SK-N-SH treated with all-trans-retinoic acid at 6 μM for 48 hours (cell line): ENCODE data around the gene DUSP3.

Experiments
- ATAC-seq: fragments of 200-7000 bp; cut with Tn5 transposase; 3 replicates; pipeline ENCODE4 v1.9.1; 2020; ENCODE audit warnings: mild to moderate bottlenecking, moderate library complexity
- ARNTL ChIP-seq: fragments of 450-650 bp; formaldehyde crosslinking; IDR thresholded peaks from 2 replicates; pipeline ENCODE4 v1.5.0; 2020; ENCODE audit warnings: low read depth, mild to moderate bottlenecking, moderate library complexity, borderline replicate concordance
- BACH2 ChIP-seq: fragments of 250-450 bp; sonication (Bioruptor Pico); IDR thresholded peaks from 2 replicates; pipeline ENCODE4 v1.9.0; 2021; ENCODE audit warnings: mild to moderate bottlenecking, borderline replicate concordance
- CREB5 ChIP-seq: fragments of 250-450 bp; sonication (Bioruptor Pico); IDR thresholded peaks from 2 replicates; pipeline ENCODE4 v1.5.1; 2020; ENCODE audit warnings: low read depth, mild to moderate bottlenecking, moderate library complexity
- CSDC2 ChIP-seq: fragments of 250-450 bp; sonication (Bioruptor Pico); IDR thresholded peaks from 2 replicates; pipeline ENCODE4 v1.5.0; 2020; ENCODE audit warnings: mild to moderate bottlenecking, moderate library complexity
- CSRNP3 ChIP-seq: fragments of 250-450 bp; sonication (Bioruptor Pico); IDR thresholded peaks from 2 replicates; pipeline ENCODE4 v1.5.1; 2021; ENCODE audit warnings: mild to moderate bottlenecking, moderate library complexity
- GLIS3 ChIP-seq: fragments of 250-450 bp; sonication (Bioruptor Pico); IDR thresholded peaks from 2 replicates; pipeline ENCODE4 v1.5.0; 2020; ENCODE audit warnings: mild to moderate bottlenecking, moderate library complexity
- ISL1 ChIP-seq: fragments of 250-450 bp; sonication (Bioruptor Pico); IDR thresholded peaks from 2 replicates; pipeline ENCODE4 v2.1.2; 2022; ENCODE audit warnings: mild to moderate bottlenecking, moderate library complexity
- OSR1 ChIP-seq: fragments of 250-450 bp; sonication (Bioruptor Pico); IDR thresholded peaks from 2 replicates; pipeline ENCODE4 v1.8.0; 2022; ENCODE audit warnings: moderate library complexity, mild to moderate bottlenecking, inconsistent platforms
- PATZ1 ChIP-seq: fragments of 250-450 bp; sonication (Bioruptor Pico); IDR thresholded peaks from 2 replicates; pipeline ENCODE4 v1.8.0; 2020; ENCODE audit warnings: mild to moderate bottlenecking, moderate library complexity, borderline replicate concordance
- POU6F1 ChIP-seq: fragments of 250-450 bp; sonication (Bioruptor Pico); IDR thresholded peaks from 2 replicates; pipeline ENCODE4 v1.8.0; 2021; ENCODE audit warnings: low read depth, mild to moderate bottlenecking, moderate library complexity, borderline replicate concordance
- RARB ChIP-seq: fragments of 250-450 bp; sonication (Bioruptor Pico); IDR thresholded peaks from 2 replicates; pipeline ENCODE4 v1.8.0; 2021; ENCODE audit warnings: mild to moderate bottlenecking, moderate library complexity
- SNAI2 ChIP-seq: fragments of 250-450 bp; sonication (Bioruptor Pico); IDR thresholded peaks from 2 replicates; pipeline ENCODE4 v1.5.0; 2020; ENCODE audit warnings: mild to moderate bottlenecking, moderate library complexity
- TCF4 ChIP-seq: fragments of 250-450 bp; sonication (Bioruptor Pico); IDR thresholded peaks from 2 replicates; pipeline ENCODE4 v1.8.0; 2021; ENCODE audit warnings: mild to moderate bottlenecking, moderate library complexity, borderline replicate concordance
- TOX ChIP-seq: fragments of 250-450 bp; sonication (Bioruptor Pico); IDR thresholded peaks from 2 replicates; pipeline ENCODE4 v1.8.0; 2021; ENCODE audit warnings: mild to moderate bottlenecking, moderate library complexity, borderline replicate concordance
- TSHZ2 ChIP-seq: fragments of 250-450 bp; sonication (Bioruptor Pico); IDR thresholded peaks from 2 replicates; pipeline ENCODE4 v1.5.0; 2020; ENCODE audit warnings: mild to moderate bottlenecking, moderate library complexity
- ZC3H10 ChIP-seq: fragments of 250-450 bp; sonication (Bioruptor Pico); IDR thresholded peaks from 2 replicates; pipeline ENCODE4 v1.5.1; 2021; ENCODE audit warnings: mild to moderate bottlenecking, moderate library complexity
- ZFP3 ChIP-seq: fragments of 250-450 bp; sonication (Bioruptor Pico); IDR thresholded peaks from 2 replicates; pipeline ENCODE4 v1.5.0; 2020; ENCODE audit warnings: mild to moderate bottlenecking, moderate library complexity
- ZFP30 ChIP-seq: fragments of 450-650 bp; formaldehyde crosslinking; IDR thresholded peaks from 2 replicates; pipeline ENCODE4 v1.5.0; 2022; ENCODE audit warnings: mild to moderate bottlenecking, moderate library complexity
- ZNF565 ChIP-seq: fragments of 450-650 bp; formaldehyde crosslinking; conservative IDR thresholded peaks from 2 replicates; pipeline ENCODE4 v1.5.0; 2020; ENCODE audit warnings: low read depth, mild to moderate bottlenecking, moderate library complexity
- ZNF70 ChIP-seq: fragments of 450-650 bp; formaldehyde crosslinking; IDR thresholded peaks from 2 replicates; pipeline ENCODE4 v1.5.0; 2020; ENCODE audit warnings: mild to moderate bottlenecking, moderate library complexity
- ZNF8 ChIP-seq: fragments of 450-650 bp; formaldehyde crosslinking; IDR thresholded peaks from 2 replicates; pipeline ENCODE4 v1.5.0; 2020; ENCODE audit warnings: mild to moderate bottlenecking, moderate library complexity

The DUSP3 gene

GRCh38 chr17:43825567-43825966, 46.8 kb upstream of the DUSP3 start:
- ATAC-seq = no peak
- TF ChIP-seq BACH2 (CRISPR knock-in tag) (no peak), ZNF8 (CRISPR knock-in tag) (no peak), ZNF70 (CRISPR knock-in tag) (no peak), POU6F1 (CRISPR knock-in tag) (no peak), ISL1 (CRISPR knock-in tag) (no peak)

GRCh38 chr17:43823350-43824084, 44.7 kb upstream of the DUSP3 start:
- no peak for ATAC-seq
- TF ChIP-seq POU6F1 (CRISPR knock-in tag) (no peak), ZNF565 (CRISPR knock-in tag) (no peak), GLIS3 (CRISPR knock-in tag) (no peak), TSHZ2 (no peak), TCF4 (no peak), CSRNP3 (CRISPR knock-in tag) (no peak), ARNTL (CRISPR knock-in tag) (no peak), ZFP30 (CRISPR knock-in tag) (no peak), TOX (CRISPR knock-in tag) (no peak), PATZ1 (no peak), SNAI2 (CRISPR knock-in tag) (no peak)

GRCh38 chr17:43822570-43823190, 43.9 kb upstream of the DUSP3 start:
- ATAC-seq = no peak
- TF ChIP-seq ISL1 (CRISPR knock-in tag) (no peak), ARNTL (CRISPR knock-in tag) (no peak), ZFP30 (CRISPR knock-in tag) (no peak), BACH2 (CRISPR knock-in tag) (no peak), ZC3H10 (no peak), TCF4 (no peak), RARB (CRISPR knock-in tag) (no peak), CSRNP3 (CRISPR knock-in tag) (no peak), OSR1 (no peak), CSDC2 (CRISPR knock-in tag) (no peak), ZNF70 (CRISPR knock-in tag) (no peak), CREB5 (no peak), TOX (CRISPR knock-in tag) (no peak), ZNF565 (CRISPR knock-in tag) (no peak), SNAI2 (CRISPR knock-in tag) (no peak), ZFP3 (CRISPR knock-in tag) (no peak)
